GM12872 (cell line): ENCODE results near the gene SKA1.

Experiments
- TF ChIP-seq, protein P1 (sequence below): IDR thresholded peaks from 3 replicates; pipeline ENCODE4 v1.5.1; 2011; ENCODE audit warnings: low read depth, mild to moderate bottlenecking, low read length, moderate library complexity; ENCODE audit not compliant: insufficient read depth

The SKA1 gene, protein sequence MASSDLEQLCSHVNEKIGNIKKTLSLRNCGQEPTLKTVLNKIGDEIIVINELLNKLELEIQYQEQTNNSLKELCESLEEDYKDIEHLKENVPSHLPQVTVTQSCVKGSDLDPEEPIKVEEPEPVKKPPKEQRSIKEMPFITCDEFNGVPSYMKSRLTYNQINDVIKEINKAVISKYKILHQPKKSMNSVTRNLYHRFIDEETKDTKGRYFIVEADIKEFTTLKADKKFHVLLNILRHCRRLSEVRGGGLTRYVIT

GRCh38 chr18:50374753-50375391, at the start of gene SKA1:
TSS of gene SKA1 (plus strand) at chr18:50375046. CDS start at chr18:50375831, 785 bp downstream.
- TF ChIP-seq, protein P1, sequence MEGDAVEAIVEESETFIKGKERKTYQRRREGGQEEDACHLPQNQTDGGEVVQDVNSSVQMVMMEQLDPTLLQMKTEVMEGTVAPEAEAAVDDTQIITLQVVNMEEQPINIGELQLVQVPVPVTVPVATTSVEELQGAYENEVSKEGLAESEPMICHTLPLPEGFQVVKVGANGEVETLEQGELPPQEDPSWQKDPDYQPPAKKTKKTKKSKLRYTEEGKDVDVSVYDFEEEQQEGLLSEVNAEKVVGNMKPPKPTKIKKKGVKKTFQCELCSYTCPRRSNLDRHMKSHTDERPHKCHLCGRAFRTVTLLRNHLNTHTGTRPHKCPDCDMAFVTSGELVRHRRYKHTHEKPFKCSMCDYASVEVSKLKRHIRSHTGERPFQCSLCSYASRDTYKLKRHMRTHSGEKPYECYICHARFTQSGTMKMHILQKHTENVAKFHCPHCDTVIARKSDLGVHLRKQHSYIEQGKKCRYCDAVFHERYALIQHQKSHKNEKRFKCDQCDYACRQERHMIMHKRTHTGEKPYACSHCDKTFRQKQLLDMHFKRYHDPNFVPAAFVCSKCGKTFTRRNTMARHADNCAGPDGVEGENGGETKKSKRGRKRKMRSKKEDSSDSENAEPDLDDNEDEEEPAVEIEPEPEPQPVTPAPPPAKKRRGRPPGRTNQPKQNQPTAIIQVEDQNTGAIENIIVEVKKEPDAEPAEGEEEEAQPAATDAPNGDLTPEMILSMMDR = no peak

GRCh38 chr18:50327983-50328382, 46.9 kb upstream of the SKA1 start:
- TF ChIP-seq, protein P1 = no peak

DNA sequence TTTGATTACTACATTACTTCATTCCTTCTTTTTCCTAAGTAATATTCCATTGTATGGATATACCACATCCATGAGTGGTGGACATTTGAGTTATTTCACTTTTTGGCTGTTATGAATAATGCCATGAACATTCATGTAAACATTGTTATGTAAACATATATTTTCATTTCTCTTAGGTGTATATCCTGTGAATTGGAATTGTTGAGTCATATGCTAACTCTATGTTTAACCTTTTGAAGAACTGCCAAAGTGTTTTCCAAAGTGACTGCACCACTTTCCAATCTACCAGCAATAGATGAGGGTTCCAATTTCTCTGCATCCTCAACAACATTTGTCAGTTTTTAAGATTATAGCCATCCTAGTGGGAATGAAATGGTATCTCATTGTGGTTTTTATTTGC, 44.7 kb upstream of the SKA1 start:
- TF ChIP-seq, protein P1 = no peak

DNA sequence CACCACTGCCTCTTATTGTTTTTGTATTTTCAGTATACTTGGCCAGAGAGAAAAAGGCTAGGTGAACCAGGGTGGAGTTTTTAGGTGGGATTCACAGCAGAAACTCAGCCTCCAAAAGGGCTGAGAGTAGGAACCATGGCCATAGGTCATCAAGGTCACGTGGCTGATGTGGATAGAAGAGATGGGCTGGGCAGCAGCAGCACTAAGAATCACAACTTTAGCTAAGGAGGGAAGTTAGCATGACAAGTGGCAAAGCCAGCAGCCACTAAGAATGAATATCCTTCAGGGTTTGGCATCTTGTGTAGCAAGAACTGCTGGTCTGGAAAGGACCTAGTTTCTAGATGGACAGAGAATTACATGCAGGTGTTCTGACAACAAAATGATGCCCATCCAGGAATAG, 43.2 kb upstream of the SKA1 start:
- TF ChIP-seq, protein P1 = no peak

DNA sequence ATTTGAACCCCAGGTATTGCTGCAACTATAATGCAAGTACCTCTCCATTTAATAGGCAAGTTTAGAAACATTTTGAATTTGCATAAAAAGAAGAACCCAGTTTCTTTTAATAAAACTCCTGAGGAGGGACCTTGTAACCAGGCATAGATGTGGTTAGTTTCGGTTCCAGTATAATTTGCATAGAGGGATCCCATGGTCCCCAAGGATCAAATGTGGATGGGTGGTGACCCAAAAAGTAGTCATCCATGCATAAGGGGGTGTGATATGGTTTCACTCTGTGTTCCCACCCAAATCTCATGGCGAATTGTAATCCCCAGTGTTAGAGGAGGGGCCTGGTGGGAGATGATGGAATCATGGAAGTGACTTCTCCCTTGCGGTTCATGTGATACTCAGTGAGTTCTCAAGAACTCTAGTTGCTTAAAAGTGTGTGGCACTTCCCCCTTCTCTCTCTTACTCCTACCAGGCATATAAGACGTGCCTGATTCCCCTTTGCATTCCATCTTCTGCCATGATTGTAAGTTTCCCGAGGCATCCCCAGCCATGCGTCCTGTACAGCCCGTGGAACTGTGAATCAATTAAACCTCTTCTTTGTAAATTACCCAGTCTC, 40.2 kb upstream of the SKA1 start:
- TF ChIP-seq, protein P1 = no peak

GRCh38 chr18:50338122-50338521, 36.7 kb upstream of the SKA1 start:
- TF ChIP-seq, protein P1 = no peak

GRCh38 chr18:50338715-50339114, 36.1 kb upstream of the SKA1 start:
- TF ChIP-seq, protein P1 = no peak
